NB4 (cell line): ENCODE measurements around the gene KLK8.
"Not testable (repeated sequence)": the region's sequence is repeated elsewhere in the genome, so short reads cannot be mapped to it uniquely, and the experiment has no call there.

Source experiments
- DNase-seq: peaks from one replicate; pipeline ENCODE4 v3.0.0; 2010; ENCODE audit warnings: low read depth
- H3K4me3 ChIP-seq: one replicate; pipeline ENCODE4 v1.5.1; 2011; ENCODE audit warnings: mild to moderate bottlenecking, low read depth, low read length, moderate library complexity
- CTCF ChIP-seq: IDR thresholded peaks from one replicate; pipeline ENCODE4 v1.5.1; 2012; ENCODE audit warnings: low read depth, low read length
- MAX ChIP-seq: IDR thresholded peaks from 2 replicates; pipeline ENCODE4 v1.6.1; 2011; ENCODE audit warnings: low read depth, low read length
- MYC ChIP-seq: IDR thresholded peaks from 2 replicates; pipeline ENCODE4 v1.6.1; 2011; ENCODE audit warnings: low read depth, low read length
- POLR2A ChIP-seq: IDR thresholded peaks from 2 replicates; pipeline ENCODE4 v1.6.1; 2011; ENCODE audit warnings: mild to moderate bottlenecking; ENCODE audit not compliant: insufficient read length; ENCODE audit errors: extremely low read depth

Gene KLK8

GRCh38 chr19:50974702-50975556 lies 26.5 kb downstream of the KLK8 start:
- DNase-seq: no peak
- TF ChIP-seq POLR2A: no peak
- TF ChIP-seq CTCF: no peak
- TF ChIP-seq MAX: no peak
- no peak for TF ChIP-seq MYC
- H3K4me3 ChIP-seq: no peak overlapping the region

- TF ChIP-seq MAX: no peak
- no peak for TF ChIP-seq POLR2A
- no peak for TF ChIP-seq CTCF
- no peak for TF ChIP-seq MYC
Observed at GRCh38 chr19:50972795-50973376, 28.5 kb downstream of the KLK8 start.

GRCh38 chr19:50969810-50970209 lies 31.6 kb downstream of the KLK8 start:
- DNase-seq, H3K4me3 ChIP-seq: not testable (repeated sequence)

More at GRCh38 chr19:50972795-50973376, 28.5 kb downstream of the KLK8 start:
- H3K4me3 ChIP-seq: no peak overlapping the region
- no peak for DNase-seq

GRCh38 chr19:50969413-50969760 lies 32.0 kb downstream of the KLK8 start, which contains the start of gene KLK6:
Gene KLK6 (minus strand): TSS chr19:50969591. CDS start chr19:50968104, 1,487 bp downstream.
- DNase-seq: no peak
- TF ChIP-seq CTCF (no peak), MYC (no peak), MAX (no peak), POLR2A (no peak)
- H3K4me3 ChIP-seq: no peak within 1 kb of the TSS

- no peak overlapping the region for H3K4me3 ChIP-seq
- DNase-seq: no peak
- TF ChIP-seq MYC (no peak), POLR2A (no peak), CTCF (no peak), MAX (no peak)
Observed at GRCh38 chr19:50968716-50969412, 32.5 kb downstream of the KLK8 start.
